Aorta (tissue), 5 donors: Measurements from ENCODE around the gene PABPN1L. TPM values are rescaled to one million over a fixed set of nuclear protein-coding genes. Genes with fewer than 3 reads are reported as not detected.

Experiments
- ATAC-seq: fragments of 200-7000 bp; cut with Tn5 transposase; one replicate; pipeline ENCODE4 v1.9.1; 2022; ENCODE audit warnings: moderate library complexity; ENCODE audit not compliant: low FRiP score
- DNase-seq, 2 donors: peaks; one replicate each; pipeline ENCODE4 v3.0.0-alpha.2; 2020
- H3K27ac ChIP-seq, 2 donors: one replicate each; pipeline ENCODE4 v1.5.1; 2013; ENCODE audit warnings: low read length in 2 of 2, mild to moderate bottlenecking in 2 of 2, moderate library complexity in 2 of 2, control low read depth in 1 of 2, inconsistent platforms in 1 of 2, low read depth in 1 of 2
- H3K27me3 ChIP-seq, 2 donors: one replicate each; pipeline ENCODE4 v1.6.1; 2013; ENCODE audit warnings: control low read depth in 1 of 2, low read length in 1 of 2, mild to moderate bottlenecking in 1 of 2, moderate library complexity in 1 of 2; ENCODE audit not compliant: insufficient read depth in 2 of 2, control insufficient read depth in 1 of 2
- H3K36me3 ChIP-seq, 2 donors: one replicate each; pipeline ENCODE4 v1.6.1; 2013; ENCODE audit warnings: control low read depth in 1 of 2, low read length in 1 of 2, mild to moderate bottlenecking in 1 of 2; ENCODE audit not compliant: insufficient read depth in 2 of 2, control insufficient read depth in 1 of 2
- H3K4me1 ChIP-seq, 2 donors: one replicate each; pipeline ENCODE4 v1.6.1; 2013; ENCODE audit warnings: low read length in 2 of 2, control low read depth in 1 of 2, mild to moderate bottlenecking in 1 of 2, moderate library complexity in 1 of 2; ENCODE audit not compliant: insufficient read depth in 2 of 2, control insufficient read depth in 1 of 2
- H3K4me3 ChIP-seq, 2 donors: one replicate each; pipeline ENCODE4 v1.5.1; 2013; ENCODE audit warnings: low read length in 2 of 2, control low read depth in 1 of 2, mild to moderate bottlenecking in 1 of 2
- H3K9me3 ChIP-seq: one replicate; pipeline ENCODE4 v1.6.1; 2013; ENCODE audit warnings: mild to moderate bottlenecking, low read length; ENCODE audit not compliant: control insufficient read depth
- WGBS, 2 donors: extraction: QIAGEN DNeasy Blood & Tissue Kit; methylation state at CpG; one replicate each; pipeline ENCODE4 v1.1.7; 2013; 5-methylcytosine and 5-hydroxymethylcytosine counted together
- intact Hi-C, 2 donors: fragments of 100-400 bp; cut with DNase I; formaldehyde crosslinking; loops; one replicate each; pipeline versions ENCODE4 v1.14.2 to v1.15.0; 2022
- polyA plus RNA-seq, 2 donors: library from polyadenylated mRNA; stranded (reverse); fragments of 200-250 nt; gene quantifications; one replicate each; pipeline ENCODE4 v1.2.3, GENCODE V29; 2013
- total RNA-seq, 2 donors: library from RNA; stranded (reverse); fragmentation: NEBNext Ultra II Directional; extraction: Animal tissue kit (Norgen Biotek cat#: 25700); gene quantifications; one replicate each; pipeline ENCODE4 v1.2.1, GENCODE V29; 2021
- donor health status: healthy with polysubstance abuse.
- donor health status: Bipolar disorder and iron deficiency.
- donor health status: DM: no; HTN: no; CAD: no.
- donor health status: DM: no; HTN: no; CAD: no.
- donor health status: DM: yes; HTN: yes; CAD: no.

The PABPN1L gene
- total and polyA plus RNA-seq, 4 donors: not detected

DNA sequence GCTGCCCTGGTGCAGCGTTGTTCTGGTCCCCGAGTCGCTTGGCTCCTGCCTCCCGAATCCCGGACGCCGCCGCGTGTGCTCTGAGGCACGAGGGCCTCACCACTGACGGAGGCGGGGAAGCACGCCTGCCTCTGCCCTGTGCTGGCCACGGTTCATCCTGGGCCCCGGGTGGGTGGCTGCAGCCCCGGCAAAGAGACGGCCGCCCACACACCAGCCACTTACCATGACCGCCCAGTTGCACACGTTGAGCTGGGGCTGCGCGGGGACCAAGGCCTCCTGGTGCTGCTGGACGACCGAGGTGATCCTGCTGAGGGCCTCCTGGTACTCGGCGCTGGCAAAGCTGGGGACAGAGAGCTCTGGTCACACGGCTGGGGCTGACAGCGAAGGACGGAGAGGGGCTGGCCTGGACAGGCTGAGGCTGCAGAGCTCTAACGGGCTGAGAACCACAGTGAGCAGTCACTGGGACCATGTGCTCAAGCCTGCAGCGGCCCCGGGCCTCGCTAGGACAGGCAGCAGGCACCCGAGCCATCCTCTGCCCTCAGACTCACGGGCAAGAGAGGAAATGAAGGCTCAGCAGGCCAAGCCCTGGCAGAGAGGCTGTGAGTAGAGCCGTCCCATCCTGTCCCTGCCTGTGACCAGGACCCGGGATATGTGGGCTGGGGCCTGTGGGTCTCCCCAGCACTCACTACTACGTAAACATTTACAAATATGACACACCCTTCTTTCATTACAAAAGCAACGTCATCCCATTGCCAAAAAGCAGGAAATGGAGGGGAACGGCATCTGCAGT lies 48.5 kb downstream of the PABPN1L start:
- intact Hi-C loops: no loop called here
- DNase-seq: no peak
- no peak for ATAC-seq

DNA sequence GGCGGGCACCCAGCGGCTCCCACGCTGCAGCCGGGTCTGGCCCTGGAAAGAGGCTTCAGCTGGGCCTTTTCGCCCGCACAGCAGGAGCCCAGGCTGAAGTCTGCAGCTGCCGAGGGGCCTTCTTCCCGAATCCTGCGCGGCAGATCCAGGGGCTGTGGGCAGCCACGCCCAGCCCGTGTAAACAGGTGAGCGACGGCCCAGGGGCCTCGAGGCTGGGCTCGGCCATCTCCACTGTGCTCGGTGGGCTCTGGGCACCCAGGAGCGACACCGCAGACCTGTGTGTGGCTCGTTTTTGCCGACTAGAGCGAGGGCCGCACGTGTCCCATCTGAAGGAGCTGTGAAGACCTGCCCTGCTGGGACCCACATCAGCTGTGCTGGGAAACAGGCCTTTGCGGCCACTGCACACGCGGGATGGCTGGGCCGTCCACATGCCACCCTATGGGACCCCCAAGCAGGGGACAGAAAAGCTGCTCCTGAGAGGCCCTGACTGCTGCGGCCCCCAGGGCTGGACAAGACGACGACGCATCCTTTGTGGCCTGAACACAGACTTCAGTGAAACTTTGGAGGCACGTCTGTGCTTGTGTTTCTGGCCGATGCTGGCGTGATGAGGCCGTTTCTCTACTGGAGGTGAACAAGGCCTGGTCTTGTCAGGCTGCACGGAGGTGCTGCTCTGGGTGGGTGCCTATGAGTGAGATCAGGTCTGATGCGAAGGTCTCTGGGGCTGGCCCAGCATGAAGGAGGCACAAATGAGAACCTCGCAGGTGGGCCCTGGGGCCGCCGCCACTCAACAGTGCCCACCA lies 49.5 kb downstream of the PABPN1L start:
- no peak for ATAC-seq
- Histone ChIP-seq H3K36me3 (no peaks in the 10 kb centered on the region), H3K4me3 (no peak overlapping the region), H3K4me1 (no peaks in the 10 kb centered on the region), H3K9me3 (no peaks in the 10 kb centered on the region), H3K27me3 (no peaks in the 10 kb centered on the region), H3K27ac (no peak overlapping the region)
- no peak for DNase-seq
- WGBS, 2 donors: 89 to 91% methylated on average over 39 to 41 of the region's 41 CpGs
- intact Hi-C loops: no loop called here

More for the DNA sequence above, 48.5 kb downstream of the PABPN1L start:
- Histone ChIP-seq H3K36me3 (no peaks in the 10 kb centered on the region), H3K4me3 (no peak overlapping the region), H3K27ac (no peak overlapping the region), H3K4me1 (no peaks in the 10 kb centered on the region), H3K27me3 (no peaks in the 10 kb centered on the region), H3K9me3 (no peaks in the 10 kb centered on the region)
- 86 to 87% methylated on average over 40 of the region's 40 CpGs for WGBS, 2 donors

DNA sequence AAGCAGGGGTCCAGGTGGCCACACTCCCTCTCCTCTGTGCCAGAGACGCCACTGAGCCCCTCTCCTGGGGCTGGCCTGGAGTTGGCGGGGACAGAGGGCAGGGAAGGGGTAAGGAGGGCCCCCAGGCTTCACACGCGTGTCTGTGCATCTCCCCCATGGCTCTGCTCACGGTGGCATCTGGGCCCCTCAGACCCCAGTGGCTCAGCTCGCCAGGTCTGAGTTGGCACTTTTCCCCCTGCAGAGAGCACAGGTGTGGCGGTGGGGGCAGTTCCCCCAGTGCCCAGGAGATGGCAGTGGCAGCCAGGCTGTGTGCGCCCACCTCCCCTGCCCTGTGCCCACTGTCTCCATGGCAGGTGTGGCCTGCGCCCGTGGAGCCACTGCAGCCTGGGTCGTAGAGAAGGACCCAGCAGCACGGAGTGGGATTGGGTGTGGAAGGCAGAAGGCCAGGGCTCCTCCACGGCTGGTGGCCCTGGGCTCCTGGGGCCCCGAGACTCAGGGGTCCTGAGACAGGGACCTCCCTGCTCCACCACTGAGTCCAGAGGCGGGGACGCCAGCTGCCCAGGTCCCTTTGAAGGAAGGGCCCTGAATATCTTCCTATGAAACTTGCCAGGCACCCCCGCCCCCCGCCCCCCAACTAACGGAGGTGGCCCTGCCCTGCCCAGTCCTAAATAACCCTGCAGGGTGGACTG lies 50.4 kb downstream of the PABPN1L start:
- H3K4me3 ChIP-seq: no peak overlapping the region
- no peak for DNase-seq
- H3K27me3 ChIP-seq: no peaks in the 10 kb centered on the region
- no peaks in the 10 kb centered on the region for H3K4me1 ChIP-seq
- no peaks in the 10 kb centered on the region for H3K9me3 ChIP-seq
- 53 to 62% methylated on average over 19 of the region's 19 CpGs for WGBS, 2 donors
- H3K27ac ChIP-seq: no peak overlapping the region
- intact Hi-C loops: no loop called here
- no peaks in the 10 kb centered on the region for H3K36me3 ChIP-seq
- ATAC-seq: no peak

DNA sequence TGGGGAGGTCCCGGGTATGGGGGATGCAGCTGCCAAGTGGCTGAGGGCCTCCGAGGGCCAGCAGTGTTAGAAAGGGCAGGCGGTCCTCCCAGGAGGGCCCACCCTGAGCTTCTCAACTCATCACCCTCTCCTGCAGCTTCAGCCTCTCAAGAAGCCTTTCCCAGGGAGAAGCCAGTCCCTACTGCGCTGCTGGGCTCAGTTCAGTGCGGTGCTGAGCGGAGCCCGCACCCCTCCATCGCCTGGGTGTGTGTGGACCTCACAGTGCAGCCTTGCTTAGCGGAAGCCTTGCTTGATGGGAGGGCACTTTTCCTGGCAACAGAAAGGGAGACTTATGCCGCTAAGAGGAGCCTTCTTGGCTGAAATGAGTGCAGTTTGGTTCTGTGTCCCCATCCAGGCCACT lies 51.2 kb downstream of the PABPN1L start:
- no peak for DNase-seq
- Histone ChIP-seq H3K27ac (no peak overlapping the region), H3K9me3 (no peaks in the 10 kb centered on the region), H3K4me1 (no peaks in the 10 kb centered on the region), H3K27me3 (no peaks in the 10 kb centered on the region), H3K36me3 (no peaks in the 10 kb centered on the region), H3K4me3 (no peak overlapping the region)
- ATAC-seq: no peak
- 82 to 88% methylated on average over 10 of the region's 10 CpGs for WGBS, 2 donors
- intact Hi-C loops: no loop called here

DNA sequence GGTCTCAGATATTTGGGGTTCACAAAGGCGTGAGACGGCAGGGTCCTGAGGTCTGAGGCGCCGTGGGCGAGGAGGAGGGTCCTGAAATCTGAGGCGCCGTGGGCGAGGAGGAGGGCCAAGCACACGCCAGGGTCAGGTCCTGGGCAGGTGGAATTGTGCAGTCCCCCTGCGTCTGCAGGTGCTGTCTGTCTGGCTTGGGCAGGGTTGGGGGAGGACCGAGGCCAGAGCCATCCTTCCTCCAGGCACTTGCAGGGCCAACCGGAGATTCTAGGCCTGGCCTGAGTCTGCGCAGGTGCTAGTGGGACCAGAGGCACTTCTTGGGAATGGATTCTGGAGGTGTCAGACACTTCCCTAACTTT lies 52.3 kb downstream of the PABPN1L start:
- ATAC-seq (no peak), DNase-seq (no peak)
- H3K4me3 ChIP-seq: no peak overlapping the region
- no peaks in the 10 kb centered on the region for H3K9me3 ChIP-seq
- 88 to 90% methylated on average over 13 of the region's 13 CpGs for WGBS, 2 donors
- H3K36me3 ChIP-seq: no peaks in the 10 kb centered on the region
- H3K27ac ChIP-seq: no peak overlapping the region
- no peaks in the 10 kb centered on the region for H3K27me3 ChIP-seq
- intact Hi-C loops: loop anchor here (5.0 kb wide), 2 partner anchors 43 to 403 kb away; partner anchors contain the start of genes GALNS (in 1 of the 2), TRAPPC2L (in 1 of the 2) and ZNF778 (in 1 of the 2)
- H3K4me1 ChIP-seq: no peaks in the 10 kb centered on the region

Other genes starting within 250 kb of the PABPN1L start
- gene IL17C, start 228.1 kb downstream of the PABPN1L start, total RNA-seq: not detected
- not detected for gene IL17C, start 228.1 kb downstream of the PABPN1L start, polyA plus RNA-seq
- 100 to 1,000 TPM in 1 of 2 donors, 10 to 100 TPM in 1; 79.2 to 148 TPM for gene CYBA, start 215.6 kb downstream of the PABPN1L start, total RNA-seq
- gene CYBA, start 215.6 kb downstream of the PABPN1L start, polyA plus RNA-seq: 100 to 1,000 TPM in 1 of 2 donors, 10 to 100 TPM in 1; 99.0 to 107 TPM
- gene MVD, start 203.6 kb downstream of the PABPN1L start, total RNA-seq: 10 to 100 TPM; 26.0 to 26.6 TPM
- 10 to 100 TPM; 19.8 to 57.6 TPM for gene MVD, start 203.6 kb downstream of the PABPN1L start, polyA plus RNA-seq
- under 1 TPM; 0.27 to 0.71 TPM for gene SNAI3, start 180.2 kb downstream of the PABPN1L start, total RNA-seq
- gene SNAI3, start 180.2 kb downstream of the PABPN1L start, polyA plus RNA-seq: 1 to 10 TPM in 1 of 2 donors, not detected in 1; 1.6 TPM
- gene RNF166, start 160.3 kb downstream of the PABPN1L start, total RNA-seq: 10 to 100 TPM; 18.0 to 39.4 TPM
- gene RNF166, start 160.3 kb downstream of the PABPN1L start, polyA plus RNA-seq: 10 to 100 TPM; 16.2 to 27.4 TPM
- 10 to 100 TPM; 15.8 to 17.0 TPM for gene CTU2, start 160.2 kb downstream of the PABPN1L start, total RNA-seq
- gene CTU2, start 160.2 kb downstream of the PABPN1L start, polyA plus RNA-seq: 10 to 100 TPM in 1 of 2 donors, 1 to 10 TPM in 1; 4.0 to 18.4 TPM
- 100 to 1,000 TPM; 101 to 120 TPM for gene PIEZO1, start 81.4 kb downstream of the PABPN1L start, total RNA-seq
- gene PIEZO1, start 81.4 kb downstream of the PABPN1L start, polyA plus RNA-seq: 100 to 1,000 TPM in 1 of 2 donors, 10 to 100 TPM in 1; 35.9 to 205 TPM
- gene CDT1, start 62.9 kb downstream of the PABPN1L start, total RNA-seq: 1 to 10 TPM in 1 of 2 donors, under 1 TPM in 1; 0.88 to 1.5 TPM
- 1 to 10 TPM in 1 of 2 donors, under 1 TPM in 1; 0.05 to 1.0 TPM for gene CDT1, start 62.9 kb downstream of the PABPN1L start, polyA plus RNA-seq
- gene APRT, start 54.7 kb downstream of the PABPN1L start, total RNA-seq: 10 to 100 TPM; 60.2 to 61.3 TPM
- gene APRT, start 54.7 kb downstream of the PABPN1L start, polyA plus RNA-seq: 100 to 1,000 TPM in 1 of 2 donors, 10 to 100 TPM in 1; 88.6 to 116 TPM
- gene GALNS, start 9.7 kb downstream of the PABPN1L start, total RNA-seq: 10 to 100 TPM; 29.5 to 44.1 TPM
- gene GALNS, start 9.7 kb downstream of the PABPN1L start, polyA plus RNA-seq: 10 to 100 TPM in 1 of 2 donors, 1 to 10 TPM in 1; 9.3 to 28.2 TPM
- 10 to 100 TPM; 27.8 to 31.2 TPM for gene TRAPPC2L, start 9.5 kb downstream of the PABPN1L start, total RNA-seq
- gene TRAPPC2L, start 9.5 kb downstream of the PABPN1L start, polyA plus RNA-seq: 10 to 100 TPM; 53.9 to 54.1 TPM
- 1 to 10 TPM; 4.4 to 9.4 TPM for gene CBFA2T3, start 110.5 kb upstream of the PABPN1L start, total RNA-seq
- 1 to 10 TPM in 1 of 2 donors, under 1 TPM in 1; 0.18 to 1.0 TPM for gene CBFA2T3, start 110.5 kb upstream of the PABPN1L start, polyA plus RNA-seq
- 10 to 100 TPM; 19.3 to 33.2 TPM for gene ACSF3, start 227.2 kb upstream of the PABPN1L start, total RNA-seq
- 10 to 100 TPM; 20.0 to 48.4 TPM for gene ACSF3, start 227.2 kb upstream of the PABPN1L start, polyA plus RNA-seq